ENCODE results near the gene NLRC4.
A peak's percentile ranks its signal among the peaks of the same experiment; 100 is the strongest.
"Not testable (repeated sequence)": the region's sequence is repeated elsewhere in the genome, so short reads cannot be mapped to it uniquely, and the experiment has no call there.

NLRC4 gene

GRCh38 chr2:32264422-32265105 lies at the start of gene NLRC4:
Gene NLRC4, minus strand, starts transcription at chr2:32264886. Its CDS starts 8,111 bp downstream, at chr2:32256775.
- no peak for DNase-seq

- DNase-seq: no peak
Measured at GRCh38 chr2:32310577-32310976, 45.9 kb upstream of the NLRC4 start.

- DNase-seq: not testable (repeated sequence)
Measured at GRCh38 chr2:32293966-32294562, 29.4 kb upstream of the NLRC4 start.

- DNase-seq: not testable (repeated sequence)
Measured at GRCh38 chr2:32293493-32293892, 28.8 kb upstream of the NLRC4 start.

GRCh38 chr2:32291746-32292145 lies 27.1 kb upstream of the NLRC4 start:
- DNase-seq: no peak

GRCh38 chr2:32290000-32290339 lies 25.3 kb upstream of the NLRC4 start:
- no peak for DNase-seq

GRCh38 chr2:32289165-32289999 lies 24.7 kb upstream of the NLRC4 start:
- DNase-seq: no peak

- DNase-seq: no peak
Measured at GRCh38 chr2:32284321-32284720, 19.6 kb upstream of the NLRC4 start.

GRCh38 chr2:32278478-32278853 lies 13.8 kb upstream of the NLRC4 start:
- DNase-seq: no peak

- peak; percentile 99 for DNase-seq
Measured at GRCh38 chr2:32277674-32278477, 13.2 kb upstream of the NLRC4 start, which contains the start of gene YIPF4. Gene YIPF4, plus strand, starts transcription at chr2:32277904. Its CDS starts 252 bp downstream, at chr2:32278156.

- DNase-seq: no peak
Measured at GRCh38 chr2:32277363-32277673, 12.6 kb upstream of the NLRC4 start.

- not testable (repeated sequence) for DNase-seq
Measured at GRCh38 chr2:32275790-32276189, 11.1 kb upstream of the NLRC4 start.

- no peak for DNase-seq
Measured at GRCh38 chr2:32274289-32274688, 9.6 kb upstream of the NLRC4 start.

- DNase-seq: no peak
Measured at GRCh38 chr2:32272279-32272678, 7.6 kb upstream of the NLRC4 start.

GRCh38 chr2:32271063-32271462 lies 6.4 kb upstream of the NLRC4 start:
- no peak for DNase-seq

- DNase-seq: no peak
Measured at GRCh38 chr2:32262105-32262504, 2.6 kb downstream of the NLRC4 start.

- no peak for DNase-seq
Measured at GRCh38 chr2:32260376-32260775, 4.3 kb downstream of the NLRC4 start.

GRCh38 chr2:32258242-32258641 lies 6.4 kb downstream of the NLRC4 start:
- no peak for DNase-seq

- DNase-seq: no peak
Measured at GRCh38 chr2:32250290-32250689, 14.4 kb downstream of the NLRC4 start.

GRCh38 chr2:32249731-32250236 lies 14.9 kb downstream of the NLRC4 start:
- DNase-seq: no peak

GRCh38 chr2:32248299-32248698 lies 16.4 kb downstream of the NLRC4 start:
- no peak for DNase-seq

GRCh38 chr2:32246911-32247310 lies 17.8 kb downstream of the NLRC4 start:
- no peak for DNase-seq

GRCh38 chr2:32242331-32242730 lies 22.4 kb downstream of the NLRC4 start:
- no peak for DNase-seq
